SHP77 treated with DMSO at 0.1 percent for 48 hours (cell line): ENCODE data around the gene CLIC3.

ENCODE experiments used
- DNase-seq: peaks from one replicate; lab custom pipeline; 2025; lab: John Stamatoyannopoulos, UW

Gene CLIC3

GRCh38 chr9:137030538-137031527, 34.5 kb upstream of the CLIC3 start:
- no peak for DNase-seq

GRCh38 chr9:137030006-137030405, 33.6 kb upstream of the CLIC3 start:
- no peak for DNase-seq

DNA sequence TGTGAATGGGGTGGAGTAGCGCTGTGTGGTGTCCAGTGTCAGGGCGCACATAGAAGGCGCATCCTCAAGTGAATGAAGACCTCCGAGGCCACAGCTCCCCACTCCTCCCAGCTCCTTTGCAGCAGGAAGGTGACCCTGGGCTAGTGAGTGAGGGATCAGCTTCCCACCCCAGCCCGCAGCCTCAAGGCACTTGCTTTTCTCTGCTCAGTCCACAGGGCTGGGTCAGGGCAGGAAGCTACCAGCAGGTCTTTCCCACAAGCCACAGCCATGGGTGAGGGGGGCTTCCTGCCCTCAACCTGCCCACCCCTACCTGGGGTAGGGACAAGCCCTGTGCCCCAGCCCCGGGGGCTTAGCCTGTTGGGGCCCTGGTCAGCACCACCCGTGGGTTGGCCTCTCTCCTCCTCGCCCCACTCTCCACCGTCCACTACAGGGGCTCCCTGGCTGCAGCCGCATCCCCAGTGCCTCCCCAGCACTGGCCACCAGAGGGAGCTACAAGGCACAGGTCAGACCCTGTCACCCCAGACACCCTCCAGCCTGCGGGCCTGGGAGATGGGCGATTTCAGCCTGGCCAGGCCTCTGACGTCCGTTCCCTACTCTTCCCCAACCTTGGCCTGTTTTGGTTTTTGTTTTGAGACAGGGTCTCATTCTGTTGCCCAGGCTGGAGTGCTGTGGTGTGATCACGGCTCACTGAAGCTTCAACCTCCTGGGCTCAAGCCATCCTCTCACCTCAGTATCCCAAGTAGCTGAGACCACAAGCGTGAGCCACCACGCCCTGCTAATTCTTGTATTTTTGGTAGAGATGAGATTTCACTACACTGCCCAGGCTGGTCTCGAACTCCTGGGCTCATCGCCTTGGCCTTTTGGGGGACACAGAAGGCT, 32.9 kb upstream of the CLIC3 start:
- no peak for DNase-seq

GRCh38 chr9:137028263-137029057, 32.1 kb upstream of the CLIC3 start:
- no peak for DNase-seq

DNA sequence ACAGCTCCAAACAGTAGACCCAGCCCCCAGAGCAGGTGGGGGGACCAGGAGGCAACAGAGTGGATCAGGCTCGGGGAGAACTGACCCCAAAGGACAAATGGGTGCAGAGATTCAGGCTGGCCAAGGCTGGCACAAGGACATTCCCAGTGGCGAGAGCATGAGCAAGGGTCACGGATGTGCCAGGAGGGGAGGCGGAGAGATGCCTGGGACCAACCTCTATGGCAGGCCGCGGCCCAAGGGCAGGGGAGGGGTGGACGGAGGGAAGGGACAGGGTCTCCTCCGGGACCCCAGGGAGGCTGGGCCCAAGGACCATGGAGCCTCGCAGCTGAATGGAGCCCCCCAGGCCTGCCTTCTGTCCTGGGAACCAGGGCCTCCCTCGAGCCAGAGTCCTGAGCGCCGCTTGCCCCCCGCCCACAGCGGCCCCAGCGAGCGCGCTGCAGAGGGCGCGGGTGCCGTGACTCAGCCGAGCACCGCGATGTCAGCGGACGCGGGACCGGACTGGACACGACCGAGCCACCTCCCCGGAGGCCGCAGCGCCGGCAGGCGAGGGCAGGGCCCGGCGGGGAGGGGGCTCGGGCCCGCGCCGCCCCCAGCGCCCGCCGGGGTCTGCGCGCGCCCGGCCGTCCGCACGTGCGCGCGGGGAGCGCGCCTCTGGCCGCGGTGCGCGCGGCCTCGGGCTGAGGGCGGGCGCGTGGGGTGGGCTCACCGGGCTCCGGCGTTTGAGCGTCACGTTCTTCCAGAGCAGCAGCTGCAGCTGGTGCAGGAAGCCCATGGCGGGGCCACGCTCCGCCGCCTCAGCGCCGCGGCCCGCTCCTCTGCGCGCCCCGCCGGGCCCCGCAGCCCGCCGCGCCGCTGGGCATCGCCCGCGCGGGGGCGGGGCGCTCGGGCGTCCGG, 31.2 kb upstream of the CLIC3 start, which contains the start of gene ABCA2:
ABCA2 (minus strand) TSS at position 869 of the 894 bp plus-strand sequence; CDS start at position 772, 97 bp downstream.
- no peak for DNase-seq

- DNase-seq, result no peak
Measured at GRCh38 chr9:137026828-137027227, 30.5 kb upstream of the CLIC3 start.

GRCh38 chr9:137026384-137026783, 30.0 kb upstream of the CLIC3 start:
- no peak for DNase-seq

DNA sequence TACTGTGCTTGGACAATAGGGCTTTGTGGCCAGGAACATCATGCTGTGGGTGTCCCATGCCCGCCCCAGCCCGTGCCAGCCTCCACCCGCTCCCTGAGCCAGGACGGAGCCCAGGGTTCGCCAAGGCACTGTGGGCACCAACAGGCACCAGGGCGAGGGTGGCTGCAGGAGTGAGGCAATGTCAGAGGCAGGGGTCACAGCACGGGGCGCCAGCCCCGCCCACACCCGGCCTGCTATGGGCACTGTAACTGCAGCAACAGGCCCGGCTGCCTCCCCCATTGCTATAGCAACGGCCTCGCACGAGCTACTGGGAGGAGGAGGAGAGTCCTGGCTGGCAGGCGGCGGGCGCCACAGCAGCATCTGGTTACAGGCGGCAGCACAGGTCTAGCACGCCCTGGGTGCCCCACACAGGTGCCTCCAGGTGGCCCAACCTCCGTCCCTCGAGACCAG, 29.2 kb upstream of the CLIC3 start:
- peak; percentile 41 for DNase-seq

- DNase-seq, result no peak
Measured at GRCh38 chr9:137023583-137023991, 27.2 kb upstream of the CLIC3 start.

DNA sequence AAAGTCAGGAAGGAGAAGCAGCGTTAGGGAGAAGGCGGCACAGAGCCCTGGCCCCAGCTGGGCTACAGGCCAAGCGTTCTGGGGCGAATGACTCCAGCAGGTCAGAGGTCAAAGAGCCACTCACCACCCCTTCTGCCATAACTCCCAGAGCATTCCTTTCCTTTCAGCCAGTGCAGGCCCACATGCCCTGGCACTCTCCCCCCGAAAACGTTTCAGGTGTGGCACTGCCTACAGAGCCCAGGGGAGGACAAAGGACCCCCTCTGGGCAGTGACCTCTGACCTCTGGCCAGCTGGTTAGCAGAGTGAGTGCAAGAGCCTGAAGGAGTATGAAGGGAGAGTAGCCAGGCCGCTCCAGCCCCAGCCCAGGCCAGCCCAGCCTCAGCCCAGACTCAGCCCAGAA, 26.8 kb upstream of the CLIC3 start:
- no peak for DNase-seq

DNA sequence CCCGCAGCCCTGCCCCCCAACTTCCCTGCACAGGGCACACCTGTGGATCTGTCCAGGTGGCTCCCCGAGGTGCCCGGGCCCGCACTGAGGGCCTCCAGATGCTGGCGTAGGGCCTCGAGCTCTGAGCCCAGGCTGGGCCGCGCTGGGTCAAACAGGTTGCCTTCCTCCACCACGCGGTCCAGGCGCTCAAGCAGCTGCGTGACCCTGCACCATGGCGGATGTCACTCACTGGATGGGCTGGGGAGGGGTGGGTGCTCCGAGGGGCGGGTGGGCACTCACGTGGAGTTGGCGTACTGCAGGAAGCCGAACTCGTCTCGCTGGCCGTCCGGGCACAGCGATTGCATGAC, 26.3 kb upstream of the CLIC3 start:
- no peak for DNase-seq

DNA sequence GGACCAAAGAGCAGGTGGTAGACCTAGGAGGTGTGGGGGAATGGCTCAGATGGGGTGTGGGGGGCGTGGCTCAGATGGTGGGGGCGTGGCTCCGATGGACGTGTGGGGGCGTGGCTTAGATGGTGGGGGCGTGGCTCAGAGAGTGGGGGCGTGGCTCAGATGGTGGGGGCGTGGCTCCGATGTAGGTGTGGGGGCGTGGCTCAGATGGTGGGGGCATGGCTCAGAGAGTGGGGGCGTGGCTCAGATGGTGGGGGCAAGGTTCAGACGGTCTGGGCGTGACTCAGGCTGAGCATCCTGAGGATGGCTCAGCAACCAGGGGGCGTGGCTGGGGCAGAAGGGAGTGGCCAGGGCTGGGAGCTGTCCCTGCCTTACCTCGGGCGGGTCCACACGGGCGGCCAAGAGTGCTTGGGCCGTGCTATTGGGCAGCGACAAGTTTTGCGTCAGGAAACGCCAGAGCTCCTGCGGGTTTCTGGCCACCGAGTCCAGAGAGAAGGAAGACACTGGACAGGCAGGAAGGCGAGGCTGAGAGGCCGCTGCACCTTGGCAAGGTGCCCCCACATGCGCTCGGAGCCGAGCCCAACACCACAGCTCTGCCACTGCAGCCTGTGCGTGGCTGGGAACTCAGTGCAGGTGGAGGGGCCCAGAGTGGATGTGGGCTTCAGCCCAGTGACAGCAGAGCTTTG, 25.8 kb upstream of the CLIC3 start:
- no peak for DNase-seq

DNA sequence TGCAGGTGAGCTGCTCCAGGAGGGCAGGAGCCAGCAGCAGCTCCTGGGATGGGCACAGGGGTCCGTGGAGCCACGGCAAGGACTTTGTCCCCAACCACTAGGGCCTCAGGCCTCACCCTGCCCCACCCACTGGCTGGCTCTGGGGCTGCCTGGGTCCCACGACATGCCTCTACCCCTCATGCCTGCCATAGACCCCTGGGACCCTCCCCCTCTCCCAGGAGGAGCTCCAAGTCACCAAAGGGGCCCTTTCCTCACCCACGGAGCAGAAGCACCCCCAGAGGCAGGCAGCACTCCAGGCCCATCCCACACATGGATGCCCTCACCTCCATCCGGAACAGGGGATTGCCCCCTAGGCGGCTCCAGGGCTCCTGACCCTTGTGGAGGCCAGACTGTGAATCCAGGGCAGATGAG, 25.2 kb upstream of the CLIC3 start:
- no peak for DNase-seq

- DNase-seq, result no peak
Measured at GRCh38 chr9:137020771-137021567, 24.6 kb upstream of the CLIC3 start.

DNA sequence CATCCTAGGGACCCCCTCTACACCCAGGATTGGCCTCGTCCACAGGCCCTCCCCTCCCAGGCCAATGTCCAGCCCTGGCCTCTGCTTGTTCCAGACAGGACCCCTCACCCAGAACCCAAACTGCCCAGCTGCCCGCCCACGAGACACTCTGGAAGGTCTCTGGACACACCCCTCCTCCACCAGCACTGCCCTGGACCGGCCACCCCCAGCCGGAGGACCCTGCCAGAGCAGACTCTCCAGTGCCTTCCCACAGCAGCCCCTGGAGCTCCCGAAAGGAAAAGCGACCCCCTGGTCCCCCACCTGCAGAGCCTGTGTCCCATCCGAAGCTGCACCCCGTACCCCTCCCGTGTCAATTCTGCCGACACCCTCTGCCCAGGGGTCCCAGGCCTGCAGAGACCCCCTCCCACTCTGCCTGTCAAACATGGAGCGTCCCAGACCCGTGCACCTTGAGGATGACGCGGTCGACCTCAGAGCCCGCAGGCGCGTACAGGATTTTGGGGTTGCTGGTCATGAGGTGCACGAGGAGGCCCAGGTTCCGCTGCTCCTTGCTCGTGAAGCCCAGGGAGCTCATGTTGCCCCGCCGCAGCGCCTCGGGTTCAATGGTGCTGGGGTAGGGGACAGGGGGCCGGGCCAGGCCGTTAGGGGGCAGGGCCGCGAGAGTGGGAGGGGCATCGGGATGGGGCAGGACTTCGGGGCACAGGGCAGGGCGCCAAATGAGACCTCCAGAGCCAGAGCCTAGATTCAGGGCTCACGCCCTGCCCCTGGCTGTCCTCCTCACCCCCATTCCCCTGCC, 23.7 kb upstream of the CLIC3 start:
- no peak for DNase-seq

- no peak for DNase-seq
Measured at GRCh38 chr9:137018761-137019559, 22.6 kb upstream of the CLIC3 start.

GRCh38 chr9:137017791-137018497, 21.6 kb upstream of the CLIC3 start:
- DNase-seq, result no peak
